ENCODE measurements around the gene PARD3. TPM values are rescaled to one million over a fixed set of nuclear protein-coding genes. Genes with fewer than 3 reads are reported as not detected.

PARD3 gene
- total RNA-seq, 1 donor from 2014 or later, result 0.11 TPM

DNA sequence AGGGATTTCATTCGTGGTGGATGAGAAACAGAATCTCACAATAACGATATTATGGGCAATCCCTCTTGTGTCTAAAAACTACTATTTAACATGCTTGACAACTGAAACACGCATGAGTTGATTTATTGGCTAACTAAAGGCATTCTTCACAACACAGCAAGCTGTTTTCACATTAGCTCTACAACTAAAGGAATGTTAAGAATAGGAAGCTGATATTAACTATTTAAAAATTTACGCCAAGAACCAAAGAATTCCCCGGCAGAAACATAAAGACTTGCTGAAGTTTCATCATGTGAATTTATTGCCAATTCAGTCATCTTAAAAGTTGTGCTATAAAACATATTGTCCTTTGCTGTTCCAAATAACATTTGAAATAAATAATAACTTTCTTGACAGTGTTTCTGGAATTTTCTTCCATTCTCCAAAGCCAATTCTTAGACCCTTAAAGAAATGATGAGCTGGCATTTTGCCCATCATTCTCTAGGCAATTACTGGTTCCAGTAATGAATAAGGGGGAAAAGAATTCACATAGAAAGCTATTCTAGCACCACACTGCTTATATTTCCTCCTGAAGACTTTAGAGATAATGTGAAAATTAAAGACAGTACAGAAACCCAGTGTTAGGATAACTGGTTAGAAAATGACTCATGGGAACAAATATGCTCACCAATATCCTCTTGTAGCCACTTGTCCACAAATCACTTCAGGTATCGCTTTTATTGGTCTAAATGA is 233.1 kb downstream of the PARD3 start:
- ChIA-PET CTCF (no interaction called here), POLR2A (no interaction called here)
- TF ChIP-seq, protein P1, sequence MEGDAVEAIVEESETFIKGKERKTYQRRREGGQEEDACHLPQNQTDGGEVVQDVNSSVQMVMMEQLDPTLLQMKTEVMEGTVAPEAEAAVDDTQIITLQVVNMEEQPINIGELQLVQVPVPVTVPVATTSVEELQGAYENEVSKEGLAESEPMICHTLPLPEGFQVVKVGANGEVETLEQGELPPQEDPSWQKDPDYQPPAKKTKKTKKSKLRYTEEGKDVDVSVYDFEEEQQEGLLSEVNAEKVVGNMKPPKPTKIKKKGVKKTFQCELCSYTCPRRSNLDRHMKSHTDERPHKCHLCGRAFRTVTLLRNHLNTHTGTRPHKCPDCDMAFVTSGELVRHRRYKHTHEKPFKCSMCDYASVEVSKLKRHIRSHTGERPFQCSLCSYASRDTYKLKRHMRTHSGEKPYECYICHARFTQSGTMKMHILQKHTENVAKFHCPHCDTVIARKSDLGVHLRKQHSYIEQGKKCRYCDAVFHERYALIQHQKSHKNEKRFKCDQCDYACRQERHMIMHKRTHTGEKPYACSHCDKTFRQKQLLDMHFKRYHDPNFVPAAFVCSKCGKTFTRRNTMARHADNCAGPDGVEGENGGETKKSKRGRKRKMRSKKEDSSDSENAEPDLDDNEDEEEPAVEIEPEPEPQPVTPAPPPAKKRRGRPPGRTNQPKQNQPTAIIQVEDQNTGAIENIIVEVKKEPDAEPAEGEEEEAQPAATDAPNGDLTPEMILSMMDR (IDR thresholded peaks at IDR 0.05), result no peak
- DNase-seq (no peak), ATAC-seq (ENCODE audit: low read depth) (no peak)
- Mint-ChIP-seq H3K27ac (no peak overlapping the region), H3K9me3 (no peaks in the 10 kb centered on the region), H3K4me1 (no peaks in the 10 kb centered on the region), H3K27me3 (peaks cover 2% of the 10 kb centered on the region), H3K4me3 (no peak overlapping the region), H3K36me3 (ENCODE audit: low read depth) (no peaks in the 10 kb centered on the region)
- intact Hi-C loops (cut with micrococcal nuclease), result no loop called here

DNA sequence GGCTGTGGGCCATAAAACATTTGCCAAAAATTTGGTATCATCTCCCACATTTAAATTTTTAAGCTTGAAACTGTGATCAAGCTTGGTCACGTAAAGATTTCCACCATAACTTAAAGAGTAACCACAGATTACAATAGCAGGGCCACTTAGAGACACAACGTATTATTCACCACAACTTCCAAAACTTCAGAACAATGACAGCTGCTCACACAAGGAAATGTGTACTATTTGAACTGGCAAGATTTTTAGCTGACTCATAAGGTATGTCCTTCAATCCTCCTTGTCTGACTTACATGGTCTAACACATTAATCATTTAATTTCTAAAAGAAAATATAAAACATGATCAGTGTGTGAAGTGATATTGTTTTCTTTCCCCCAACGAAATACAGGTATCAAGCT is 234.5 kb downstream of the PARD3 start:
- no peaks in the 10 kb centered on the region for H3K4me1 Mint-ChIP-seq
- POLR2A ChIA-PET, result interaction anchor here (1.2 kb wide), 1 partner anchor 10 kb away, joined by 7 read pairs; no protein-coding TSS in a partner anchor
- CTCF ChIA-PET, result no interaction called here
- TF ChIP-seq, protein P1 (IDR thresholded peaks at IDR 0.05), result no peak
- DNase-seq, result no peak
- H3K27me3 Mint-ChIP-seq, result peaks cover 2% of the 10 kb centered on the region
- H3K36me3 Mint-ChIP-seq (ENCODE audit: low read depth), result no peaks in the 10 kb centered on the region
- no peak overlapping the region for H3K4me3 Mint-ChIP-seq
- intact Hi-C loops (cut with micrococcal nuclease), result no loop called here
- H3K9me3 Mint-ChIP-seq, result no peaks in the 10 kb centered on the region
- no peak overlapping the region for H3K27ac Mint-ChIP-seq
- no peak for ATAC-seq (ENCODE audit: low read depth)

DNA sequence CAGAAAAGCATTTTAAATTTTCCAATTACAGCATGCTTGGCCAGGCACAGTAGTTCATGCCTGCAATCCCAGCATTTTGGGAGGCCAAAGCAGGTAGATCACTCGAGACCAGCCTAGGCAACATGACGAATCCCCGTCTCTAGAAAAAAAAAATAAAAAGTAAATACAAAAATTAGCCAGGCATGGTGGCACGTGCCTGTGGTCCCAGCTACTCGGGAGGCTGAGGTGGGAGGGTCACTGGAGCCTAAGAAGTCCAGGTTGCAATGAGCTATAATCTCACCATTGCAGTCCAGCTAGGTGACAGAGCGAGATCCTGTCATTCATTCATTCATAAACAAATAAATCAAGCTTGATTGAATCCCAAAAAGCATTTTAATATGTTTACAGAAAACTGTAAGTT is 234.9 kb downstream of the PARD3 start:
- Mint-ChIP-seq H3K4me1 (no peaks in the 10 kb centered on the region), H3K9me3 (no peaks in the 10 kb centered on the region), H3K36me3 (ENCODE audit: low read depth) (no peaks in the 10 kb centered on the region), H3K4me3 (no peak overlapping the region), H3K27ac (no peak overlapping the region), H3K27me3 (peaks cover 2% of the 10 kb centered on the region)
- CTCF ChIA-PET, result no interaction called here
- no peak for ATAC-seq (ENCODE audit: low read depth)
- TF ChIP-seq, protein P1 (IDR thresholded peaks at IDR 0.05), result no peak
- DNase-seq, result no peak
- intact Hi-C loops (cut with micrococcal nuclease), result no loop called here
- POLR2A ChIA-PET, result no interaction called here

DNA sequence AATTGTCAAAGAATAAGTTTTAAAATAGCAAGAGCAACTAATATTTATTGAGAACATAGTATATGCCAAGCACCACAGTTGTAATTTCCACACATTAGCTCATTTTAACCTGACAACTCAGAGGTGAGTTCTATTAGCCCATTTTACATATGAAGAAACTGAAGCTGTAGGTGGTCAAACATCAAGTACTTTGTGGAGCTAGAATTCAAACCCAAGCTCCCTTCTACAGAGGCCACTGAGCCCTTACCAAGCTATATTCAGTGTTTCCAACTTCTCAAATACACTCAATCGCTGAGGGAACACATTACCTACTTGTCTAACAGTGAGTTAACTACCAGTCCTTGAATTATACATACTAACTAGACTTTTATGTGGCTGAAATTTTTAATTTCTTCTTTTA is 236.6 kb downstream of the PARD3 start:
- no peak overlapping the region for H3K4me3 Mint-ChIP-seq
- H3K4me1 Mint-ChIP-seq, result no peaks in the 10 kb centered on the region
- intact Hi-C loops (cut with micrococcal nuclease), result no loop called here
- ATAC-seq (ENCODE audit: low read depth), result no peak
- TF ChIP-seq, protein P1 (IDR thresholded peaks at IDR 0.05), result no peak
- H3K9me3 Mint-ChIP-seq, result no peaks in the 10 kb centered on the region
- peaks cover 2% of the 10 kb centered on the region for H3K27me3 Mint-ChIP-seq
- H3K36me3 Mint-ChIP-seq (ENCODE audit: low read depth), result no peaks in the 10 kb centered on the region
- ChIA-PET POLR2A (no interaction called here), CTCF (no interaction called here)
- no peak overlapping the region for H3K27ac Mint-ChIP-seq
- DNase-seq, result no peak

DNA sequence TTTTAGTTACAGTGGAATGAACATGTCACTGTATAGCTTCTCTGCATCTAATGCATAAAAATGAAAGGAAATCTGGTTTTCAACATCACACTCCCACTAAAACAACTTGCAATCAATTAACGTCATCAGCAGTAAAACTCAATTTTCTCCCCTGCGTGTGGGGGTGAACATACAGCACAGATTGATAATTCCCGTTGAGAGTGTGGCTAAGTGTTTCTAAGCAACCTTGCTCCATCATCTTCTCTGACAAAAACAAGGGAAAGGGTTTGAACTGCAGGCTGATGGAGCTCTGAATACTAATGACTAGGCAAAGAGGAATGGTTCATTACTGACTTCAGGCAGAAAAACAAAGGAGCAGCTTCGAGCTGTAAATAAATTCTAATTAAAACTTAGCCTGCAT is 238.3 kb downstream of the PARD3 start:
- CTCF ChIA-PET, result no interaction called here
- Mint-ChIP-seq H3K4me3 (no peak overlapping the region), H3K27me3 (peaks cover 2% of the 10 kb centered on the region), H3K4me1 (no peaks in the 10 kb centered on the region), H3K9me3 (no peaks in the 10 kb centered on the region), H3K27ac (no peak overlapping the region), H3K36me3 (ENCODE audit: low read depth) (no peaks in the 10 kb centered on the region)
- TF ChIP-seq, protein P1 (IDR thresholded peaks at IDR 0.05), result no peak
- intact Hi-C loops (cut with micrococcal nuclease), result no loop called here
- DNase-seq (no peak), ATAC-seq (ENCODE audit: low read depth) (no peak)
- POLR2A ChIA-PET, result no interaction called here

Data from activated B cell treated with CpG ODN at 0.5 μM for 24 hours (primary cell).